DOHH2 (cell line): ENCODE data around the gene PECR.

Experiments
- CTCF ChIP-seq: fragments of 200-600 bp; sonication (generic); IDR thresholded peaks from one replicate; pipeline ENCODE4 v1.5.1; 2014; ENCODE audit warnings: antibody characterized with exemption, mild to moderate bottlenecking, low read depth, low read length; ENCODE audit not compliant: poor library complexity, severe bottlenecking
- EZH2phosphoT487 ChIP-seq: fragments of 200-600 bp; sonication (generic); IDR thresholded peaks from 2 replicates; pipeline ENCODE4 v1.6.1; 2017; ENCODE audit warnings: borderline replicate concordance, mild to moderate bottlenecking, antibody characterized with exemption, low read length, moderate library complexity, mixed read lengths

- TF ChIP-seq CTCF (no peak), EZH2phosphoT487 (no peak)
Observed at GRCh38 chr2:216052420-216052819, 29.2 kb downstream of the PECR start.
